HG02852 (cell line): ENCODE data around the gene MRPL27.
A peak's percentile ranks its signal among the peaks of the same experiment; 100 is the strongest.

Source experiments
- ATAC-seq: cut with Tn5 transposase; IDR thresholded peaks from one replicate; pipeline ENCODE4 v1.9.1; 2021; ENCODE audit warnings: mild to moderate bottlenecking, moderate library complexity; ENCODE audit not compliant: unreplicated experiment

Gene MRPL27

GRCh38 chr17:50388728-50389127, 15.7 kb upstream of the MRPL27 start:
- no peak for ATAC-seq

GRCh38 chr17:50386510-50386909, 13.5 kb upstream of the MRPL27 start:
- ATAC-seq: no peak

GRCh38 chr17:50382931-50383330, 9.9 kb upstream of the MRPL27 start:
- no peak for ATAC-seq

GRCh38 chr17:50381920-50382319, 8.9 kb upstream of the MRPL27 start:
- no peak for ATAC-seq

- ATAC-seq: no peak
Observed at GRCh38 chr17:50381260-50381815, 8.4 kb upstream of the MRPL27 start.

DNA sequence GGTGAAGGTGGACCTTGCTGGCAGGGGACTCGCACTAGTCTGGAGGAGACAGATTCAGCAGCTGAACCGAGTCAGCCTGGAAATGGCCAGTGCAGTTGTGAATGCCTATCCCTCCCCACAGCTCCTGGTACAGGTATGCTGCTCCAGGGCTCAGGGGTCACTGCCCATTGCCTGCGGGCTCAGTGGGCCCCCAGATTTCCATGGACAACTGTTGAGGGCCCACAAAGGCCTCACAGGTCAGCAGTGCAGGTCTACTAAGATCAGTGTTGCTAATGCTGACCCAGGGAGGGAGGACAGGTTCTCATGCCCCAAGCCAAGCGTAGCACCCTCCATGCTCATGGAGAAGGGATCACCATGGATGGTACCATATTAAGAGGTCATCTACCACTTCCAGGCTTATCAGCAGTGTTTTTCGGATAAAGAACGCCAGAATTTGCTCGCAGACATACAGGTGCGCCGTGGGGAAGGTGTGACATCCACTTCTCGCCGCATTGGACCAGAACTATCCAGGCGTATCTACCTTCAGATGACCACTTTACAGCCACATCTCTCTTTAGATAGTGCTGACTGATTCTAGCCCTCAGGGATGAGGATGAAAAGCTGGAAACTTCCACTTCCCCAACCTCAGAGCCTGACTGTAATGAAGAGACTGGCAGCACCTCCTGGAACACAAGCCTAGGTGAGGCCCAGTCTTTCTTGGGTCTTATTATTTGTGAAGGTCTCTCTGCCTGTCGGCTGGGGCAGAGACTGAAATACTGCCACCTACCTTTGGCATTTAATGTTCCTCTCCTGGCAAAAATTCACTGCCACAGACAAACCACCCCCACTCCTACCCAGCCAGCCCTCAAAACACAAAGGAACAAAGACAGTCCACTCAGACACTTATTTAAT, 7.6 kb upstream of the MRPL27 start:
- no peak for ATAC-seq

GRCh38 chr17:50379351-50380132, 6.6 kb upstream of the MRPL27 start:
- ATAC-seq: no peak

DNA sequence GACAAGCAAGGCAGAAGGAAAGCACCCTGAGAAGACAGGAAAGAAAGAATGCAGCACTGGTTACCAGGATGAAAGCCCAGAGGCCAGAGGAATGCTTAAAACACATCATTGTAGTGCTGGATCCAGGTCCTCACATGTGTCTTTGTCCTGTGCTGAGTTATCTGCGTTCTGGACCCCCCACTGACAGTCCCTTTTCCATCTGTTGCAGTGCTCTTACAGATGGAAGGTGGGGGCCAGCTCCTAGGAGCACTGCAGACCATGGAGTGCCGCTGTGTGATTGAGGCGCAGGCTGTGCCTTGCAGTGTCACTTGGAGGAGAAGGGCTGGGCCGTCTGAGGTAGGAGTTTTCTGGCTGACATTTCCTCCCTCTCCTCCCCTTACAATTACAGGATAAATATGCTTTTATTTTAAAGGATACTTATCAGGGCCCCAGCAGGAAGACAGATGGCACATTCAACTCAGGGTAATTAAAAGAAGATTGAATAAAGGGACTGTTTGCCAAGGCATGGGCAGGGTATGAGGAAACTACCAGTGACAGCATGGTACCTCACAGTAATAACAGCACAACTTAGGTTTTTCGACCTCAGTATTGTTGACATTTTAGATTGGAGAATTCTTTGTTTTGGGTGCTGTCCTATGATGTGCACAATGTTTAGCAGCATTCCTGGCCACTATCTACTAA, 3.0 kb upstream of the MRPL27 start:
- no peak for ATAC-seq

DNA sequence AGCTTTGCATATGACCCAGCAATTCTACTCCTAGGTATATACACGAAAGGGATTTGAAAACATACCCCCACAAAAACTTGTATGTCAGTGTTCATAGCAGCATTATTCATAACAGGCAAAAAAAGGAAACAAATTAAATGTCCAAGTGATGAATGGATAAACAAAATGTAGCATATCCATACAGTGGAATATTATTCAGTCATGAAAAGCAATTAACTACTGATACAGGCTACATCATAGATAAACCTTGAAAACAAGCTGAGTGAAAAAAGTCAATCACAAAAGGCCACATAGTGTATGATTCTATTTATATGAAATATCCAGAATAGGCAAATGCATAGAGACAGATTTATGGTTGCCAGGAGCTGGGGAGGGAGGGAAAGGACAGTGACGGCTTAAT, 721 bp upstream of the MRPL27 start:
- no peak for ATAC-seq

- peak; percentile 14 for ATAC-seq
Observed at GRCh38 chr17:50372222-50372757, 694 bp downstream of the MRPL27 start.

GRCh38 chr17:50371526-50371925, 1.5 kb downstream of the MRPL27 start:
- no peak for ATAC-seq

DNA sequence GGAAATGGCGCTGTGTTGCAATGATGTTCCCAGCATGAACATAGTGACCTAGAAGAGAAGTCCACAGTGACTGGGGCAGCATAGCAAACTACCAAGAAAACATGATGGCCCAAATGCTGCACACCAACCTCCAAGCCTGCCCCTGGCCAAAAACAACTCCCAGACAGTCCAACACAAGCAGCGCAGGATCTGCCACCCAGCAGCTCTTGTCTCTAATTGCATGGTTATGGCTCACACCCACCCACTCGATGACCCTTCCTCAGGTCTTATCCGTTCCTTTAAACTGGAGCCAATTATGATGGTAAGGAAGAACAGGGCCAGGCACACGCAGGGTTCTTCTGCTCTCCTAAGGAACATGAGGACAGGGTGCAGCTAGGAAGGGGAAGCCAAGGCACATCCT, 2.9 kb downstream of the MRPL27 start:
- ATAC-seq: no peak

DNA sequence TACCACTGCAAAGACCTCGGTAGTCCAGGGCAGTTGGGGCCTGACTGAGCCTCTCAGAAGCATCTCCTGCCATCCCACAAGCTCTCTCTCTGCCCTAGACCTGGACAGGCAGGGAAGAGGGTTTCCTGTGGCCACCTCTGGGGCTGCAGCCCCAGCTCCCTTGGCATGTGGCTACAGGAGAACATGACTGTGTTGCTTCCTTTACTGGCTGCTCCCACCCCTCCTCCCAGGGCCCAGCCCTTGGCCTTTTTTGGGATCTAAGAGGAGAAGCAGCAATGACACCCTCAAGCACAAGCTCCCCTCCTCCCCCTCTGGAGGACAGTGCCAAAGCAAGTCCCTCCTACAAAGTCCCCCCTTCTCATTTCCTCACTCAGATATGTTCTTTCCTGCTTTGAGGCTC, 5.6 kb downstream of the MRPL27 start:
- no peak for ATAC-seq

DNA sequence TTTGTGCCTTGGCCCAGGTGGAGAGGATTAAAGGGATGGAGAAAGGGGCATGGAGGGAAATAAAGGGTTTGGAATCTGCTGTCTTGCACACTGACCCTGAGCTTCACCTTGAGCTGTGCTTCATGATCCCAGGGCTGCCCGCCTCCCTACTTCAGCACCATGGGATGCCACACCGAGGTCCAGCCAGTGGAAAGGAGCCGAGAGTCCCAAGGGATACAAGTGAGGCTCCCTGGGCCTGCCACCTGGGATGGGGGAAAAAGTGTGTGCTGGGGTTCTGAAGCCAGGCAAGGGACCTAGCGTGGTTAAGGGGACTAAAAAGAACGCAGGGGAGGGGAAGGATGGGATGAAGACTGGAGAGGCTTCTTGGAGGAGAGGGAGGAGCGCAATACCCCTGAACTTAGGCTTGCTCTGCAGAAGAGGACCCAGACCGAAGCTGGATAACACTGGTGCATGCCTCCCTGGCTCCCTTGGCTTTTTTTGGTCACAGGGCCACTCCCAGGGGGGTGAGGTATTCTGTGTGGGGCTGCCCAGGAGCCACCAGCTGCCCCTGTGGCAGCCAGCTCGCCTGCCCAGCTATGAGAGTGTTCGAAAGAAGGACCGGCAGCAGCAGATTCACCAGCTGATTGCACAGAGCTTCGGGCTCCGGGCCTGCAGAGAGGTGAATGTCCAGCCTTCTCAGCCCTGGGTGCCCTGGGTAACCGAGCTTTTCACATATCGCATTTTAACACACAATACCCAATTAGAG, 7.2 kb downstream of the MRPL27 start:
- ATAC-seq: no peak

GRCh38 chr17:50365165-50365564, 7.8 kb downstream of the MRPL27 start:
- no peak for ATAC-seq

DNA sequence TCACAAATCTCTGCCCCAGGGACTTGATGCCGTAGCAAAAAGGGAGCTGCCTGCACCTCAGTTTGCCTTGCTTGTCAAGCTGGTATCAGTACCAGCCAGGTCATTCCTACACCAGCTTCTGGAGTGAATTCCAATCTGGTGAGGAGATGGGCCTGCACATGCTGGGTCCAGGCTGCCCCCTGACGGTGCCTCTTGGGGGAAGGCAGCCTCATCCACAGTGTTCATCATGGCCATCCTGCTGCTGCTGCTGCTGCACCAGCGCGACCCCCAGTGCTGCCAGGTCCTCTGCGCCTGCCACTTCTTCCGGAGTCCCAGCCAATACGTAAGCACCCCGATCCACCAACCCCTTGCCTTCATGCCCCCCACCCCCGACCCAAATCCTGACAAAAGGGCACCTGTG, 8.3 kb downstream of the MRPL27 start:
- no peak for ATAC-seq

DNA sequence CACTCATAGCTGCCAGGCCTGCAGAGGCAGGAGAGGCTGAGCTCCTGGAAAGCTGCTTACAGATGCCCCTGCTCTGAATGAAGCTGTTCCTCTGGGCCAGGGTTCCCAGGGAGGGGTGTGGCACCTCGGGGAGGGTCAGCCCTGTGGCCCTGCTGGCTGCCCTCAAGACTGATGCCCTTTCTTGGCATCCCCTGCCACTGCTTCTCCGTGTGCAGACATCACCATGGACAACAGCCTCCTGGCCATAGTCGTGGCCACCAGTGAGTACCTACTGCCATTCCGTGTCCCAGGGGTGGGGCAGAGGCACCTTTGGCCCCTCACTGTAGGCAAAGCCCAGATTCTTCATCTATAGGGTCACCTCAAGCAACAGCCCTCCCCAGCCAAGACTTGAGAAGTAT, 8.9 kb downstream of the MRPL27 start:
- no peak for ATAC-seq

- ATAC-seq: no peak
Observed at GRCh38 chr17:50363217-50364060, 9.5 kb downstream of the MRPL27 start.

DNA sequence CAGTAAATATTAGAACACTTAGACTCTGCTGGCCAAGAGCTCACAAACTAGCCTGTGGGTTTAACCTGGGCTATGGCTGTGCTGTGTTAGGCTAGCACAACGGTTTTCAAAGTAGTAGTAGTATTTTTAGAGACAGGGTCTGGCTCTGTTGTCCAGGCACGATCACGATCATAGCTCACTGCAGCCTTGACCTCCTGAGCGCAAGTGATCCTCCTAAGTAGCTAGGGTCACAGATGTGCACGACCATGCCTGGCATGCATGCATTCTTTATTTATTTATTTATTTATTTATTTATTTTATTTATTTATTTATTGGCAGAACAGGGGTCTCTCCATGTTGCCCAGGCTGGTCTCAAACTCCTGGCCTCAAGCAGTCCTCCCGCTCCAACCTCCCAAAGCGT, 10.3 kb downstream of the MRPL27 start:
- ATAC-seq: no peak
